HepG2 (cell line): Measurements from ENCODE around the gene DCHS2. TPM values are rescaled to one million over a fixed set of nuclear protein-coding genes. Genes with fewer than 3 reads are reported as not detected.

Experiments
- ATAC-seq: fragments of 200-7000 bp; cut with Tn5 transposase; 3 replicates; pipeline ENCODE4 v1.9.1; 2020; ENCODE audit warnings: mild to moderate bottlenecking, moderate library complexity
- BruUV-seq: library from RNA; stranded (reverse); fragments of 400-500 nt; replicated peaks from 2 replicates; lab custom pipeline; 2021; lab: Mats Ljungman, UMichigan
- CTCF ChIA-PET: fragments of 300-600 bp; formaldehyde crosslinking; extraction: SDS; loops from one replicate; lab custom pipeline; 2021; ENCODE audit warnings: low total read pairs, inconsistent platforms, low intra/inter-chr PET ratio; lab: Yijun Ruan, JAX
- POLR2A ChIA-PET: fragments of 350-600 bp; sonication (Branson Sonifier 250); formaldehyde crosslinking; loops from one replicate; lab custom pipeline; 2020; ENCODE audit warnings: antibody characterized with exemption, inconsistent platforms; lab: Yijun Ruan, JAX
- DNase-seq: peaks from one replicate; pipeline ENCODE4 v3.0.0-alpha.2; 2015; ENCODE audit warnings: low spot score
- FAIRE-seq: peaks from 3 replicates; lab custom pipeline; 2011; peaks lifted over from hg19 to GRCh38; lab: Jason Lieb, UNC
- H2AFZ ChIP-seq: one replicate; pipeline ENCODE4 v1.6.1; 2011; ENCODE audit warnings: low read length, inconsistent platforms
- H3K27ac ChIP-seq: fragments of 300-600 bp; 3 replicates; pipeline ENCODE4 v1.8.0; 2011; ENCODE audit warnings: mixed run types, mild to moderate bottlenecking, mixed read lengths, low read length, inconsistent platforms; ENCODE audit not compliant: insufficient read depth; ENCODE audit errors: extremely low read length
- H3K27me3 ChIP-seq, 2 experiments: fragments of 200-600 bp in 1 of 2; 2 replicates in 1 of 2; 3 replicates in 1 of 2; pipeline versions ENCODE4 v1.6.0 to v1.8.0; 2011; ENCODE audit warnings: low read length in 2 of 2, mild to moderate bottlenecking in 2 of 2, moderate library complexity in 2 of 2, inconsistent platforms in 1 of 2; ENCODE audit not compliant: insufficient read depth in 2 of 2, control insufficient read depth in 1 of 2
- H3K36me3 ChIP-seq, 2 experiments: fragments of 200-600 bp in 1 of 2; replicated peaks in 1 of 2; 2 replicates in 1 of 2; 3 replicates in 1 of 2; pipeline versions ENCODE4 v1.5.1 to v1.8.0; 2011; ENCODE audit warnings: low read length in 2 of 2, inconsistent platforms in 1 of 2; ENCODE audit not compliant: insufficient read depth in 2 of 2, control insufficient read depth in 1 of 2
- H3K4me1 ChIP-seq: 2 replicates; pipeline ENCODE4 v1.5.1; 2012; ENCODE audit warnings: low read length, inconsistent platforms; ENCODE audit not compliant: insufficient read depth
- H3K4me2 ChIP-seq: 2 replicates; pipeline ENCODE4 v1.6.0; 2011; ENCODE audit warnings: low read depth, low read length, inconsistent platforms
- H3K4me3 ChIP-seq, 3 experiments: fragments of 200-600 bp in 1 of 3; sonication (generic), shearing (Covaris generic) in 1 of 3; replicated peaks in 1 of 3; 2 replicates each; pipeline ENCODE4 v1.5.1; 2011 to 2016; ENCODE audit warnings: low read length in 3 of 3, inconsistent platforms in 2 of 3, low read depth in 2 of 3, mild to moderate bottlenecking in 2 of 3, control low read depth in 1 of 3, mixed read lengths in 1 of 3; ENCODE audit not compliant: insufficient read depth in 1 of 3
- H3K79me2 ChIP-seq: one replicate; pipeline ENCODE4 v1.6.1; 2011; ENCODE audit warnings: low read length, inconsistent platforms; ENCODE audit not compliant: insufficient read depth
- H3K9ac ChIP-seq: 2 replicates; pipeline ENCODE4 v1.6.0; 2011; ENCODE audit warnings: mild to moderate bottlenecking, low read depth, low read length, inconsistent platforms; ENCODE audit not compliant: insufficient read depth
- H3K9me3 ChIP-seq: 2 replicates; pipeline ENCODE4 v1.5.1; 2012; ENCODE audit warnings: mild to moderate bottlenecking, low read length
- H4K20me1 ChIP-seq: 2 replicates; pipeline ENCODE4 v1.6.0; 2011; ENCODE audit warnings: inconsistent platforms, mild to moderate bottlenecking, low read length, moderate library complexity; ENCODE audit not compliant: insufficient read depth
- ASH2L ChIP-seq: fragments of 300-600, 200-600 bp; sonication (generic); IDR thresholded peaks from 2 replicates; pipeline ENCODE4 v1.7.0; 2017; ENCODE audit warnings: low read depth, mild to moderate bottlenecking, moderate library complexity, mixed read lengths, low read length; ENCODE audit not compliant: insufficient read length
- GATA4 ChIP-seq: sonication (generic); IDR thresholded peaks from 2 replicates; pipeline ENCODE4 v1.6.1; 2016; ENCODE audit warnings: antibody characterized with exemption, low read depth, borderline replicate concordance
- MAFF ChIP-seq: IDR thresholded peaks from 2 replicates; pipeline ENCODE4 v1.6.1; 2011; ENCODE audit warnings: low read depth, low read length, improper control_type of control experiment
- NR1H2 ChIP-seq: sonication (generic); formaldehyde crosslinking; IDR thresholded peaks from 2 replicates; pipeline ENCODE4 v1.8.1; 2022; ENCODE audit warnings: low read depth, missing genetic modification reagents, borderline replicate concordance
- PHF21A ChIP-seq: sonication (generic); formaldehyde crosslinking; IDR thresholded peaks from 2 replicates; pipeline ENCODE4 v1.5.0; 2020; ENCODE audit warnings: mild to moderate bottlenecking, missing genetic modification reagents
- ZNF441 ChIP-seq: sonication (generic); formaldehyde crosslinking; IDR thresholded peaks from 2 replicates; pipeline ENCODE4 v1.7.0; 2021; ENCODE audit warnings: missing genetic modification reagents, borderline replicate concordance
- ZNF546 ChIP-seq: sonication (generic); formaldehyde crosslinking; conservative IDR thresholded peaks from 2 replicates; pipeline ENCODE4 v1.8.1; 2023; ENCODE audit warnings: mild to moderate bottlenecking, missing genetic modification reagents
- ZNF572 ChIP-seq: sonication (generic); formaldehyde crosslinking; IDR thresholded peaks from 2 replicates; pipeline ENCODE4 v1.5.1; 2020; ENCODE audit warnings: mild to moderate bottlenecking, missing genetic modification reagents
- ZSCAN21 ChIP-seq: sonication (generic); formaldehyde crosslinking; IDR thresholded peaks from 2 replicates; pipeline ENCODE4 v1.8.0; 2022; ENCODE audit warnings: mild to moderate bottlenecking, missing genetic modification reagents, moderate library complexity, borderline replicate concordance
- WGBS: methylation state at CpG from one replicate; pipeline ENCODE4 v1.1.6; 2017; ENCODE audit warnings: low lambda C conversion rate; 5-methylcytosine and 5-hydroxymethylcytosine counted together
- in situ Hi-C: cut with HindIII; loops from 2 replicates; pipeline ENCODE4 v1.10.0; 2017; ENCODE audit warnings: low pct_unique_long_range_greater_than_20kb; ENCODE audit not compliant: extremely low pct_ligation_motif_present
- intact Hi-C: fragments of 100-400 bp; cut with micrococcal nuclease; formaldehyde crosslinking; loops from one replicate; pipeline ENCODE4 v1.10.0; 2022; ENCODE audit not compliant: unreplicated experiment
- polyA plus RNA-seq, 8 experiments: library from polyadenylated mRNA; depleted of rRNA in 3 of 8; stranded (reverse) in 7 of 8; unstranded in 1 of 8; fragments of >200 nt; fragmentation: Illumina TruSeq in 4 of 8; extraction: Trizol in 4 of 8; gene quantifications; 2 replicates each; pipeline versions ENCODE4 v1.2.1 to v1.2.3, GENCODE V29; 2011 to 2016; ENCODE audit warnings: low read depth in 4 of 8, missing spikeins in 1 of 8, mixed read lengths in 1 of 8; ENCODE audit not compliant: insufficient read depth in 1 of 8
- total RNA-seq, 5 experiments: library from RNA; depleted of rRNA; stranded (reverse); fragments of >200 nt; fragmentation: Illumina TruSeq; extraction: Trizol; gene quantifications; 2 replicates each; pipeline ENCODE4 v1.2.3, GENCODE V29; 2016; ENCODE audit warnings: low read depth in 1 of 5
- TF ChIP-seq, protein P1 (sequence below), 2 experiments: fragments of 450-650 bp in 1 of 2; sonication (generic) in 1 of 2; formaldehyde crosslinking in 1 of 2; IDR thresholded peaks; 2 replicates each; pipeline versions ENCODE4 v1.6.1 to v1.8.0; 2016 to 2022; ENCODE audit warnings: antibody characterized with exemption in 1 of 2, mild to moderate bottlenecking in 1 of 2, missing genetic modification reagents in 1 of 2

DCHS2 gene
- total and polyA plus RNA-seq, 2 of the 13 experiments (the other 11 are each of a cell fraction or from before 2014, with no cell fraction given) = 0.03 TPM; not detected in 1

DNA sequence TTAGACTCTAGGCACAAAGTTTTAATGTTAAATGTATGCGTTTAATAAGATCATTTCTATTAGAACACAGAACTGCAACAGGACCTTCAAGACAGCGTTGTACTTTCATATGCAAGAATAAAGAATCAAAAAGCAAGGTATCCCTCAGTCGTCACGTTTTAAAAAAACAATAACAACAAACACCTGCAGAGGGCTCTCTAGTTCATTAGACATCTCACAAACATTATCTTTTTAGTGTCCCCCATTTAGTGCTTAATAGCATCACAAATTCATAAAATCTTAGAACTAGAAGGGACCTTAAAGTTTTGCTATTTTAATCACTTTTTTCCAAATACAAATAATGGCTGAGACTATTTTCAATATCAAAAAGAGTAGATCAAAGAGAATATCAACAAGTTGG is 236.6 kb downstream of the DCHS2 start:
- BruUV-seq = no TSS peak
- DNase-seq (no peak), FAIRE-seq (no peak), ATAC-seq (no peak)
- H2AFZ ChIP-seq = no peak overlapping the region
- H4K20me1 ChIP-seq = no peaks in the 10 kb centered on the region
- H3K9ac ChIP-seq = no peak overlapping the region
- no peak overlapping the region for H3K4me3 ChIP-seq
- no peaks in the 10 kb centered on the region for H3K36me3 ChIP-seq
- H3K9me3 ChIP-seq = no peaks in the 10 kb centered on the region
- no peaks in the 10 kb centered on the region for H3K79me2 ChIP-seq
- in situ Hi-C loops = no loop called here
- intact Hi-C loops = no loop called here
- CTCF ChIA-PET = no interaction called here
- POLR2A ChIA-PET = no interaction called here
- WGBS = 1% methylated on average over 4 of the region's 4 CpGs
- no peak overlapping the region for H3K27ac ChIP-seq
- H3K4me2 ChIP-seq = no peak overlapping the region
- peaks cover 0 to under 1% of the 10 kb centered on the region in 2 experiments; a peak in 1 of 5 replicates for H3K27me3 ChIP-seq
- no peaks in the 10 kb centered on the region for H3K4me1 ChIP-seq
- TF ChIP-seq, protein P1, sequence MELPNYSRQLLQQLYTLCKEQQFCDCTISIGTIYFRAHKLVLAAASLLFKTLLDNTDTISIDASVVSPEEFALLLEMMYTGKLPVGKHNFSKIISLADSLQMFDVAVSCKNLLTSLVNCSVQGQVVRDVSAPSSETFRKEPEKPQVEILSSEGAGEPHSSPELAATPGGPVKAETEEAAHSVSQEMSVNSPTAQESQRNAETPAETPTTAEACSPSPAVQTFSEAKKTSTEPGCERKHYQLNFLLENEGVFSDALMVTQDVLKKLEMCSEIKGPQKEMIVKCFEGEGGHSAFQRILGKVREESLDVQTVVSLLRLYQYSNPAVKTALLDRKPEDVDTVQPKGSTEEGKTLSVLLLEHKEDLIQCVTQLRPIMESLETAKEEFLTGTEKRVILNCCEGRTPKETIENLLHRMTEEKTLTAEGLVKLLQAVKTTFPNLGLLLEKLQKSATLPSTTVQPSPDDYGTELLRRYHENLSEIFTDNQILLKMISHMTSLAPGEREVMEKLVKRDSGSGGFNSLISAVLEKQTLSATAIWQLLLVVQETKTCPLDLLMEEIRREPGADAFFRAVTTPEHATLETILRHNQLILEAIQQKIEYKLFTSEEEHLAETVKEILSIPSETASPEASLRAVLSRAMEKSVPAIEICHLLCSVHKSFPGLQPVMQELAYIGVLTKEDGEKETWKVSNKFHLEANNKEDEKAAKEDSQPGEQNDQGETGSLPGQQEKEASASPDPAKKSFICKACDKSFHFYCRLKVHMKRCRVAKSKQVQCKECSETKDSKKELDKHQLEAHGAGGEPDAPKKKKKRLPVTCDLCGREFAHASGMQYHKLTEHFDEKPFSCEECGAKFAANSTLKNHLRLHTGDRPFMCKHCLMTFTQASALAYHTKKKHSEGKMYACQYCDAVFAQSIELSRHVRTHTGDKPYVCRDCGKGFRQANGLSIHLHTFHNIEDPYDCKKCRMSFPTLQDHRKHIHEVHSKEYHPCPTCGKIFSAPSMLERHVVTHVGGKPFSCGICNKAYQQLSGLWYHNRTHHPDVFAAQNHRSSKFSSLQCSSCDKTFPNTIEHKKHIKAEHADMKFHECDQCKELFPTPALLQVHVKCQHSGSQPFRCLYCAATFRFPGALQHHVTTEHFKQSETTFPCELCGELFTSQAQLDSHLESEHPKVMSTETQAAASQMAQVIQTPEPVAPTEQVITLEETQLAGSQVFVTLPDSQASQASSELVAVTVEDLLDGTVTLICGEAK (IDR thresholded peaks at IDR 0.05) = no peak
- TF ChIP-seq, protein P1 (CRISPR knock-in tag; IDR thresholded peaks at IDR 0.05) = no peak
- TF ChIP-seq GATA4 (no peak), NR1H2 (CRISPR knock-in tag) (no peak), ZNF572 (CRISPR knock-in tag) (no peak), PHF21A (CRISPR knock-in tag) (no peak), ASH2L (no peak), MAFF (no peak), ZSCAN21 (CRISPR knock-in tag) (no peak), ZNF441 (CRISPR knock-in tag) (no peak), ZNF546 (CRISPR knock-in tag) (no peak)
